Endometrial microvascular endothelial cells (primary cell): ENCODE data around the gene PRKCE. TPM values are rescaled to one million over a fixed set of nuclear protein-coding genes. Genes with fewer than 3 reads are reported as not detected.

Source experiments
- in situ Hi-C: cut with HindIII; loops from 2 replicates; pipeline ENCODE4 v1.10.0; 2017; ENCODE audit warnings: low sequenced_read_pairs, low pct_unique_long_range_greater_than_20kb; ENCODE audit errors: inconsistent ontology term
- total RNA-seq: library from RNA; depleted of rRNA; stranded (reverse); fragments of >200 nt; gene quantifications from one replicate; pipeline ENCODE4 v1.2.3, GENCODE V29; 2015; ENCODE audit errors: inconsistent ontology term

PRKCE gene
- total RNA-seq, 1 donor from 2014 or later: 155 TPM

- in situ Hi-C loops: no loop called here
These were observed 886 bp downstream of the PRKCE start for GRCh38 chr2:45652090-45653031.

DNA sequence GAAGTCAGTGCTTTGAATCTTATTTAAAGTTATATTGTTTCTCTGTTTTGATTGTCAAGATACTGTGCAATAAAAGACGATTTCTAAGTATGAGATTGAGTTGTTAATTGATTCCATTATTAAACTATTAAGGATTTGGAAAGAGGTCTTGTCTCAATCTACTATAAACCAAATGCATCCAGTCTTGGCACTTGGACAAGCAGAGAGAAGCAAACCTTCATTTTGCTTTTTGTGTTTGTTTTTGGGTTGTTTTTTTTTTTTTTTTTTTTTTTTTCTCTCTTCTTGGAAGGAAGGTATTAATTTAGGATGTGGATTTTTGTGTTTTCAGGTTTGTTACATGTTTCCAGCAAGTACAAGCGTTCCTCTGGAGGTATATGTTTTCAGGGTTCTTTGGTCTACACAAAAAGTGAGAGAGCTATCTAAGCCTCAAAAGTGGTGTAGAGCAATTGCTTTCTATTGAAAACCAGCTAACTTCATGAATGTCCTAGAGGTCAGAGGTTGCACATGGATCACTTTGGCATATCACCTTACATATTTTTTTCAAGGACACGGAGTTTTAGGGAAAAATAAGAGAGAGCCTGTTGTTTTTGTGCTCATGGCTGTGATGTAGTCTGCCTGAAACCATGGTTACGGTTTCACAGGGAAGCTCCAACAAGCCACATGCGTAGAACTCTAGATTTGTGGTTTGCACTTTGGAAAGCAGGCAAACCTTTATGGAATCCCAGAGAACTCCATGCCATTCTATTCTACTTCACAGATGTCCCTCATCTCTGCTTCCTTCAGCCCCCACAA lies 1.8 kb downstream of the PRKCE start:
- in situ Hi-C loops: no loop called here

DNA sequence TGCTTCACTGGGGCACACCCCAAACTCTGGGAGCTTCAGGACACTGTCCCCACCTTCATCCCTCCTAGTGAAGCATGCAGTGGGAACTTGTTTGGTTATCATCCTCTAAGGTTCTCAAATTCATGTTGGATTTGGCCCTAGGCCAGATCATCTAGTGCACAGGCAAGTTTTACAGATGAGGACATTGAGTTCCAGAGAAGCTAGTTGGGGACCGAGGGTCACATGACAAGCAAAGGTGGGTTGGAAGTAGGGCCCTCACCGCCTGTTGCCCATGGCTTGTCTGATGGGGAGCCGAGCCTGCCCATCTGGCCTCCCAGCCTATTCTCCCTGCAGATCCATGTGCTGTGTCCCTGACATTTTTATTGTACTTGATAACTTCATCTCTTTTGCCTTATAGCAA lies 2.8 kb downstream of the PRKCE start:
- in situ Hi-C loops: no loop called here

GRCh38 chr2:45661828-45662227 lies 10.4 kb downstream of the PRKCE start:
- in situ Hi-C loops: no loop called here

GRCh38 chr2:45664635-45665261 lies 13.3 kb downstream of the PRKCE start:
- in situ Hi-C loops: no loop called here

- in situ Hi-C loops: no loop called here
These were observed 17.0 kb downstream of the PRKCE start for GRCh38 chr2:45668509-45668908.

GRCh38 chr2:45669032-45669486 lies 17.6 kb downstream of the PRKCE start:
- in situ Hi-C loops: no loop called here

- in situ Hi-C loops: no loop called here
These were observed 19.2 kb downstream of the PRKCE start for GRCh38 chr2:45670646-45671045.

DNA sequence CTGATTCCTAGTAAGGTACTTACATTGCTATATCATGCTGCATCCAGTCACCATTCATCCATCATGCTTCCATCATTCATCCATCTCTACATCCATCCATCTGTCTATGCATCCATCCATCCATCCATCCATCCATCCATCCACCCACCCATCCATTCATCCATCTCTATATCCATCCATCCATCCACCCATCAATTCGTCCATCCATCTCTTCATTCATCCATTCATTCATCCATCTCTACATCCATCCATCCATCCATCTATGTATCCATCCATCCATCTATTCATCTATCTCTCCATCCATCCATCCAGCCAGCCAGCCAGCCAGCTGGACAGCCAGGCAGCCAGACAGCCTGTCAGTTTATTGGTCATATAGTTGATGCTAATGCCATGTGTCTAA lies 20.7 kb downstream of the PRKCE start:
- in situ Hi-C loops: no loop called here

GRCh38 chr2:45674035-45674816 lies 22.8 kb downstream of the PRKCE start:
- in situ Hi-C loops: no loop called here

DNA sequence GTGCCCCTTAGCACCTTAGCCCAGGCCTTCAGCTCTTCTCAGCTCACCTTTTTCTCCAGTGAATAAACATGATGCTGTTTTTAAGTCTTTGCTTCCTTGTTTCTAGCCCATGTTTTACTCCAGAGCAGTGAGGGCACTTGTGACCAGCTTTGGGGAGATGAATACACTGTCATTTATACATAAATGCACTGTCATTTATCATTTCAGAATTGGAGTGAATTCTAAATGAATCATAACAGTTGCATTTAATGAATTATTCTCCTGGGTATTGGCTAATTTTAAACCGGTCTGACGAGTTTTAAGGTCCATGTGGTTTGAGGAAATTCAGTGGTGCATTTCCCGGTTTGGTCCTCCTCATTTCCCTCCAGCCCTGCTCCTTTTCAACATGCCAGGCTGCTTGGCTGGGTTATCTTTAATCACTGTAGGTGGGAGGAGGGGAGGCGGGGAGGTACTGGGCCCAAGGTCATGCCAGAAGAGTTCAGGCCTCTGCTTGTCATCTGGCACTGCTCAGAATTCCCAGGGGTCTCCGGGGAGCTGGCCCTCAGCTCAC lies 23.9 kb downstream of the PRKCE start:
- in situ Hi-C loops: no loop called here

DNA sequence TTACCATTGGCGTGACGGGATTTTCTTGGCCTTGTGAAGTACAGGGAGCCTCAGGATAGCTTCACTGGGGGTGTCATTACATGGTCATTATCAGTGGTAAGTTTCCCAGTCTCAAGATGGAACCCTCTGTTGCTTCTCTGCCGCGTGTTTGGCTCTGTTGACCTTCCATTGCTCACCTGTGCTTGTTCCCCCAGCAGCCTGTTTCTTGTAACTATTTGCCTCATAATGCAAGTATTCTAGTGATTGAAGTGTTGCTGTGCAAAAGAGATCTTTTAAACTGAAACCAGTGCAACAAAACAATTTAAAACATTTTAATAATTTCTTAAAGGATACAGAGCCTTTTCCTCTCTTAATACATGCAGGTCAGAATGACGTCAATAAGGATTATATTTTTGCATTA lies 24.6 kb downstream of the PRKCE start:
- in situ Hi-C loops: no loop called here

GRCh38 chr2:45678791-45679348 lies 27.4 kb downstream of the PRKCE start:
- in situ Hi-C loops: no loop called here

- in situ Hi-C loops: no loop called here
These were observed 29.0 kb downstream of the PRKCE start for GRCh38 chr2:45680351-45680967.

GRCh38 chr2:45681675-45682074 lies 30.2 kb downstream of the PRKCE start:
- in situ Hi-C loops: no loop called here

GRCh38 chr2:45683292-45683691 lies 31.8 kb downstream of the PRKCE start:
- in situ Hi-C loops: no loop called here

DNA sequence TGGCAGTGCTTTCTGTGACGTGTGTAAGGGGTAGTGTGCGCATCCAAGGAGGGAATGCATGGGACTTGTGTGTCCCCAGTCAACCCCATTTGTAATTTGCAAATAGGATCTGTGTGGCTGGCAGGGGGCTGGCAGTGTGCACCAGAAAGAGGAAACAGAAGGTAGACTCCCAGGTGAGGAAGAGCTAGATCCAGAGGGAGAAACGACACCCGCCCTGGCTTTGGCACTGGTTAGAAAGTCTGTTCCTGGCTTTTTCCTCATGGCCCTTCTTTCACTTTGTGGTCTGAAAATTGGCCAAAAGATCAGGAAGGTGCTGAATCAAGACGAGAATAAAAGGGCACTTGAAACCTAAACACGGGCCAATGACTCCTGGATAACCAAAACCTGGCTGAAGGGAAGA lies 33.3 kb downstream of the PRKCE start:
- in situ Hi-C loops: no loop called here

GRCh38 chr2:45685260-45685659 lies 33.8 kb downstream of the PRKCE start:
- in situ Hi-C loops: no loop called here
